ENCODE data around the gene GRID1. TPM values are rescaled to one million over a fixed set of nuclear protein-coding genes. Genes with fewer than 3 reads are reported as not detected.
"Not testable (repeated sequence)": the region's sequence is repeated elsewhere in the genome, so short reads cannot be mapped to it uniquely, and the experiment has no call there.

GRID1 gene
- polyA plus RNA-seq, 1 experiment: 0.49 TPM

- no peak for TF ChIP-seq CTCF (IDR thresholded peaks at IDR 0.05; ENCODE audit: insufficient read depth, low read depth, low read length)
- no peak overlapping the region for H3K4me3 ChIP-seq (ENCODE audit: low read depth, low read length)
- H3K36me3 ChIP-seq (ENCODE audit: control insufficient read depth, insufficient read depth, low read length): no peaks in the 10 kb centered on the region
- no peaks in the 10 kb centered on the region for H3K27me3 ChIP-seq (ENCODE audit: control insufficient read depth, insufficient read depth, low read length)
- ChIA-PET CTCF (no interaction called here), POLR2A (no interaction called here)
- DNase-seq (ENCODE audit: low read depth): no peak
These were observed 288.0 kb downstream of the GRID1 start for GRCh38 chr10:86078639-86079035.

GRCh38 chr10:86077871-86078638 lies 288.5 kb downstream of the GRID1 start:
- no peak overlapping the region for H3K4me3 ChIP-seq (ENCODE audit: low read depth, low read length)
- H3K27me3 ChIP-seq (ENCODE audit: control insufficient read depth, insufficient read depth, low read length): no peaks in the 10 kb centered on the region
- DNase-seq (ENCODE audit: low read depth): no peak
- no peak for TF ChIP-seq CTCF (IDR thresholded peaks at IDR 0.05; ENCODE audit: insufficient read depth, low read depth, low read length)
- no peaks in the 10 kb centered on the region for H3K36me3 ChIP-seq (ENCODE audit: control insufficient read depth, insufficient read depth, low read length)
- POLR2A ChIA-PET: no interaction called here
- CTCF ChIA-PET: no interaction called here

GRCh38 chr10:86077271-86077670 lies 289.3 kb downstream of the GRID1 start:
- DNase-seq (ENCODE audit: low read depth): no peak
- no peak for TF ChIP-seq CTCF (IDR thresholded peaks at IDR 0.05; ENCODE audit: insufficient read depth, low read depth, low read length)
- Histone ChIP-seq H3K4me3 (ENCODE audit: low read depth, low read length) (no peak overlapping the region), H3K36me3 (ENCODE audit: control insufficient read depth, insufficient read depth, low read length) (no peaks in the 10 kb centered on the region), H3K27me3 (ENCODE audit: control insufficient read depth, insufficient read depth, low read length) (no peaks in the 10 kb centered on the region)
- POLR2A ChIA-PET: no interaction called here
- CTCF ChIA-PET: no interaction called here

- H3K4me3 ChIP-seq (ENCODE audit: low read depth, low read length); H3K36me3 ChIP-seq (ENCODE audit: control insufficient read depth, insufficient read depth, low read length); CTCF ChIA-PET; POLR2A ChIA-PET; H3K27me3 ChIP-seq (ENCODE audit: control insufficient read depth, insufficient read depth, low read length); DNase-seq (ENCODE audit: low read depth): not testable (repeated sequence)
These were observed 290.1 kb downstream of the GRID1 start for GRCh38 chr10:86076497-86076896.

- no peaks in the 10 kb centered on the region for H3K27me3 ChIP-seq (ENCODE audit: control insufficient read depth, insufficient read depth, low read length)
- no peak overlapping the region for H3K4me3 ChIP-seq (ENCODE audit: low read depth, low read length)
- no peak for DNase-seq (ENCODE audit: low read depth)
- H3K36me3 ChIP-seq (ENCODE audit: control insufficient read depth, insufficient read depth, low read length): no peaks in the 10 kb centered on the region
- CTCF ChIA-PET: no interaction called here
- no peak for TF ChIP-seq CTCF (IDR thresholded peaks at IDR 0.05; ENCODE audit: insufficient read depth, low read depth, low read length)
- POLR2A ChIA-PET: no interaction called here
These were observed 291.1 kb downstream of the GRID1 start for GRCh38 chr10:86075512-86075911.

GRCh38 chr10:86074294-86074693 lies 292.3 kb downstream of the GRID1 start:
- H3K36me3 ChIP-seq (ENCODE audit: control insufficient read depth, insufficient read depth, low read length): no peaks in the 10 kb centered on the region
- DNase-seq (ENCODE audit: low read depth): no peak
- no peak for TF ChIP-seq CTCF (IDR thresholded peaks at IDR 0.05; ENCODE audit: insufficient read depth, low read depth, low read length)
- POLR2A ChIA-PET: no interaction called here
- CTCF ChIA-PET: no interaction called here
- no peak overlapping the region for H3K4me3 ChIP-seq (ENCODE audit: low read depth, low read length)
- no peaks in the 10 kb centered on the region for H3K27me3 ChIP-seq (ENCODE audit: control insufficient read depth, insufficient read depth, low read length)
